ENCODE results near the gene ATP5PD.
"Not testable (repeated sequence)": the region's sequence is repeated elsewhere in the genome, so short reads cannot be mapped to it uniquely, and the experiment has no call there.

Gene ATP5PD

DNA sequence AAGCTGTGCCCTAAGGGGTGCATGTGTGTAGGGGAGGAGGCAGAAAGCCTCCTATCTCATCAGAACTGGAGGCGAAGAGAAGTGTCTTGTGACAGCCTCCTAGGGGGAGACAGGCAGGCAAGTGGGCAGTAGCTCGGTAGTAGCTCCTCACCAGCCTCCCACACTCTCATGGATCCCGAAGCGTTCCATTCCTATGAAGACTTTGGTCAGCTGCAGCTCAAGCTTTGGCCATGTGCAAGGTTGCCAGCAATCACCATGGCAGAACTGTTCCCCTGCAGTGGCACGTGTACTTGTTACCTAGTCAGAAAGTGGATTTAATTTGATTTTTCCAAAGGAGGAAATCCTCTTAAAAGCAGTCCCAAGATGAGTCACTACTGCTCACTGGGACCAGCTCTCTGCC, 27.6 kb downstream of the ATP5PD start:
- FAIRE-seq, result no peak

DNA sequence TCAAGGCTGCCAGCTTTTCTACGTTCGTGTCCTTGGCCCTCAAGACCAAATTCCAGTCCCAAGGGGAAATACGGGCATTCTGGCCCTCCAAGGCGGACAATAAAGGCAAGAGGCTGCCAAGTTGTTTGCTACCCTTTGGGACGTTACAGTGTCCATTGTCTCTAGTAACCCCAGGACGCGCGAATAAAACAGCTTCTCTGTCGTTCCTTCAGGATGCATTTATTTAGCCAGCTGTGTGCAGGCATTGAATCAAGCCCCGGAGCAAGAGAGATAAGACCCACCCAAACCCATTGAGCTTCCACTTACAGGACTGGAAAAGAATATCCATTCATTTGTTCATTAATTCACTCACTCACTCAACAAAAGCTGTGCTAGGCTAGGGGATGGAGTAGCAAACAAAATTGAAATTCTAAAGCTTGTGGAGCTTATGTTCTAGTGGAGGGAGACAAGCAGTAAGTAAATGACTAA, 33.6 kb downstream of the ATP5PD start:
- no peak for FAIRE-seq

DNA sequence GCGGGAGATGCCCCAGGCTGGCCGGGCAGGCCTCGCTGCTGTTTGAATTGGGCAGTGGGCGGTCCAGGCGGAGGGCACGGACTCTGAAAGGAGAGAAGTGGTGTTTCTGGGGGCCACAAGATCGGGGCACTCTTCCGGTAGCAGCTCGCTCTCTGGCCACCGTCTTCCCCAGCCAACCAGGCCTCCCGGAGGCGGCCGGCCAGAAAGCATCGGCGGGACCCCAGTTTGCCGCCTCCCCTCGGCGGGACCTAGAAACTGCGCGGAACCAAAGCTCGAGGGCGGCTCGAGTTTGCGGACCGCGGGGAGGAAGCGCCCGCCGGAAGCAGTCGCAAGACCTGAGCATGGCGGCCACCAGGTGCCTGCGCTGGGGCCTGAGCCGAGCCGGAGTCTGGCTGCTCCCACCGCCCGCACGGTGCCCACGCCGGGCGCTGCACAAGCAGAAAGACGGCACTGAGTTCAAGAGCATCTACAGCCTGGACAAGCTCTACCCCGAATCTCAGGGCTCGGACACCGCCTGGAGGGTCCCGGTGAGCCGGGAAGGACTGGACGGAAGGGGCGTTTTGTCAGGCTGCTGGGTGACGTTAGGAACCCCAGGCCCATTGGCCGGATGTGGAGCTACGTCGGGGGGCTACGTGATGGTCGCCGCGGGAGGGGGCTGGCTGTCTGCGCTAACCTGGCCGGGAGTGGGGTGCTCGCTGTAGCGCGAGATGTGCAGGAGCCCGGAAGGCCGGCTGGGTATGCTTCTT, 34.2 kb downstream of the ATP5PD start, which contains the start of gene MRPL58:
MRPL58 (plus strand) TSS at position 325 of the 746 bp plus-strand sequence; CDS start at position 342, 17 bp downstream.
- FAIRE-seq, result no peak

DNA sequence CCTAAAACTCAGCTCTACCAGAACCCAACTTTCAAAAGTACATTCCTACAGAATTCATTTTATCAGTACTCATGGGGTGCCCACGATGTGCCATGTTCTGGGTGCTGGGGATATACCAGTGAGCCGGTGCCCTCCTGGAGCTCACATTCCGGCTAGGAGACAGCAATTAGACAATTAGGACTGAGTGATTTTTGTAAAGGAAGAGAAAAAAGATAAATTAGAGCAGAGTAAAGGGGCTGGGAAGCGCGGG, 34.7 kb downstream of the ATP5PD start:
- FAIRE-seq, result no peak

DNA sequence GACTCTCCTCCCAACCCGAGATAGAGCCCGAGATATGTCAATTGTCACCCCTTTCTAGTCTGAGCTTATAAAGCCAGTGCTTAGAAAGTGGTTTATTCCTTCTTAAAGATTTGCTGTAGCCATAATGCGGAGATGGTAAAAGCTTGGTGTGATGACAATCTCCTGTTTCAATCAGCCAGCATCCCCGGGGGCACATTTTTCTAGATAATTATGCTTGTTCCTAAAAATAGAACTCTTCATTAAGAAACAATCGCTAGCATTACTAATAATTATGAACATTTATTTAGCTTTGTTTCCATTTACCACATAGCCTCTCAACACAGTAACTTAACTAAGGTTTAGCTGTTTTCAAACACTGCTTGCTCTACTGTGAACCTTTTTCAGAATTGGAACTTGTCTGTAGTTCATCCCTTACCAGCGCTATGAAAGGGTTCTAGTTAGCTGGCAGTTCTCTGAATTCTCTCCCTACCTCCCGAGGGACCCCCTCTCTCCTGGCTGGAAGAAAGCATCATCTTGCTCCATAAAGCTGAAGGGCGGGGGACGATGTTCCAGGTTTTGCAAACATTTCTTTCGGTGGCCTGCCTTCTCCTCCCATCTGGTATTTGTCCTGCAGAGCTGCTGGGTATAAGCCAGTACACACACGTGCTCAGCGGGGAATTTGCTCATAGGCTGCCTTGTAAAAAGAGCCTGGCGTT, 35.2 kb downstream of the ATP5PD start:
- FAIRE-seq, result no peak

DNA sequence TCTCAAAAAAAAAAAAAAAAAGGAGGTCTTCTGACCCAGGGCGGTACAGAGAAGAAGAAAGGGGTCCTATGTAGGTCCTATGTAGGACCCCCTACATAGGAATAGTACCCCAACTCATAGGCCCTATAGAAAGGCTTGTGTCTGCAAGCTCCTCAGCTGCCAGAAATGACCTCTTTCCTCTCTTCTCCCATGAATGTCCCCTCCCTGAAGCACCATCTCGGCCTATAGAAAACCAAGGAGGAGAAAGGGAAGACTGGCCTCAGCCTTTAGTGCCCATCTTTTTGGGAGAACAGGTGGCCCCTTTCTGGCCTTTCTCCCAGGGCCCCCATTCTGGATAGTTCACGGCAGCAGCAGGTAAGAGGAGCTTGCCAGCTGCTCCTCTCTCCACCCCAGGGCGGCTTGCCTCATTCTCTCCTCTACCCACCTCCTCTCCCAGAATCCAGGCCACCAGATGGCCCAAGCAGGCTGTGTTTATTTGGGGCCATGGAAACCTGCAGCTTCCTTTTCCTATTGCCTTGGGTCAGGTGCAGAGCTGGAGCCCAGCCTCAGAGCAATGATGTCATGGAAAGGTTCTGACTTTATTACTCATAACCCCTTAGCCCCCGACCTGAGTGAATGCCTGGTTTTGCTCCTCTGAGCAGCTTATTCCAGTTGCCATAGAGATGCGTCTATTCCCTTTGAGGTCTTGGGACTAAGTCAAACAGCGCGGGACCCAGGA, 35.9 kb downstream of the ATP5PD start:
- no peak for FAIRE-seq

DNA sequence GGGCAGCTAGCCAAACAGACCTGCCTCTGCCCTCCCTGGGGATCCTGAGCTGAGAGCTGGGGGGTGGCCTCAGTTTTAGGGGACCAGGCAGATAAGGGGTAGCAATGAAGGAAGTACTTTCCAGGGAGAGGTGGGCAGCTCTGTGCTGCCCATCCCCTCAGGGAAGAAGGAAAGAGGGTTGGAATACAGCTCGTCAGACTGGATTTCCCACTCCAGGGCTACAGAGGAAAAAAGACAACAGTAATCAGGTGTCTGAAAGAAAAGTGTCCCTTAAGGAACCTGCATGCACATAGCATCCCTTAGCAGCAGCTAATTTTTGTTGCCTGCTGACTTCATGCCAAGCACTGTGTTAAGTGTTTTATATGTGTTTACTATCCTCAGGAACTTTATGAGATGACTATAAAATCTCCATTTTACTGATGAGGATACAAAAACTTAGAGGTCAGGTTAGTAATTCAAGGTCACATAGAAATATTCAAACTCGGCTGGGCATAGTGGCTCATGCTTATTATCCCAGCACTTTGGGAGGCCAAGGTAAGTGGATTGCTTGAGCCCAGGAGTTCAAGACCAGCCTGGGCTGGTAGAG, 37.5 kb downstream of the ATP5PD start:
- no peak for FAIRE-seq

DNA sequence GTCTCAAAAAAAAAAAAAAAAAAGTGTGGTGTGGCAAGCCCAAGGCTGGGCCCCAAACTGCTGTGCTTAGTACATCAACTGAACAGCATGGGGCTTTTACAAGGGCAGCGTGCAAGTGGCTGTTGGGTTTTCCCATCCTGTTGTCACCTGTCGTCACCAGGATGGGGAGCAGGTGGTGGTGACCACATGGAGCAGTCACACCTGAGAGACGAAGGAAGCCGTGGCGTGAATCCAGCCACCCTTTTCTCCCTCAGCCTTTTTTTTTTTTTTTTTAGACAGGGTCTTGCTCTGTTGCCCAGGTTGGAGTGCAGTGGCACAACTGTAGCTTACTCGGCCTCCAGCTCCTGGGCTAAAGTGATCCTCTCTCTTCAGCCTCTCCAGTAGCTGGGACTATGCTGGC, 38.4 kb downstream of the ATP5PD start:
- no peak for FAIRE-seq

DNA sequence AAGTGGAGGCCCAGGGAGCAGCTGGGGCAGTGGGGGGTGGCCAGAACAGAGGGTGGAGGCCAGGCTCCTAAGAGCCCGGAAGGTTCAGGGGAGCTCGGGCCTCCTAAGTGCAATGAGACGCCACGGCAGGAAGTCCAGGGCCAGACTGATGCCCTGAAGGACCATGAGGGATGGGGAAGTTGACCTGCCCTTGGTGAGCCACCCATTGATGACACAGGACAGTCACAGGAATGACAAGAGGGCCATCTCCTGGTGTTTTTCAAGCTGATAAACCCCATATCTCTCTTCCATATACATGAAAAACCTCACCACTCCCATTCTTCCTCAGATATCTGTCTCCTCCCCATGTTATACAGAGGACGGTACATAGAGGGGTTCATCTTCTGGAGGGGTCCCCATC, 40.1 kb downstream of the ATP5PD start:
- FAIRE-seq, result no peak

DNA sequence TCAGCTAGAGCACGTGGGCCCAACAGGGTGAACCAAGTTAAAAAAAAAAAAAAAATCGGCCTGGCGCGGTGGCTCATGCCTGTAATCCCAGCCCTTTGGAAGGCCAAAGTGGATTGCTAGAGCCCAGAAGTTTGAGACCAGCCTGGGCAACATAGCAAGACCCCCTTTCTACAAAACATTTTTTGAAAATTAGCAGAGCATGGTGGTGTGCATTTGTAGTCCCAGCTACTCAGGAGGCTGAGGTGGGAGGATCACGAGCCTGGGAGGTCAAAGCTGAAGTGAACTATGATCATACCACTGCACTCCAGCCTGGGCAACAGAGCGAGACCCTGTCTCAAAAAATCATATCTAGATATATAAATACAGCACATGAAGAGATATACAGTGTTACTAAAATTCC, 40.7 kb downstream of the ATP5PD start:
- FAIRE-seq, result not testable (repeated sequence)

DNA sequence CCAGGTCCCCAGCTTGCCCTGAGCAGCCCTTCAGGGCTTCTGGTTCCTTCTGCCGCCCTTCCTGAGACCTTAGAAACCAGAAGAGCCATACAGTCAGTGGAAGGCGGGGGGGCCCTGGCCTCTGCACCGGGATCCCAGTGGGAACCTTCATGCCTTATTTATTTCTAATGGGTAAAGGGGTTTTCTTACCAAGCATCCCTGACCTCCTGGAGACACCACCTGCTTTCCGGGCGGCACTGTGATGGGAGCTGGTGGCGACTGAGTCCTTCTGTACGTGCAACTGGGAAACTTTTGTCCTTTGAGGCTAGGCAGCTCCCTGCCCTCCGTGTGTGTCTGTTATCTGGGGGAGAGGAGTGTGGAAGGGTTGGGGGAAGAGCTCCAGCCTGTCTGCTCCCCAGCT, 41.5 kb downstream of the ATP5PD start:
- FAIRE-seq, result no peak

DNA sequence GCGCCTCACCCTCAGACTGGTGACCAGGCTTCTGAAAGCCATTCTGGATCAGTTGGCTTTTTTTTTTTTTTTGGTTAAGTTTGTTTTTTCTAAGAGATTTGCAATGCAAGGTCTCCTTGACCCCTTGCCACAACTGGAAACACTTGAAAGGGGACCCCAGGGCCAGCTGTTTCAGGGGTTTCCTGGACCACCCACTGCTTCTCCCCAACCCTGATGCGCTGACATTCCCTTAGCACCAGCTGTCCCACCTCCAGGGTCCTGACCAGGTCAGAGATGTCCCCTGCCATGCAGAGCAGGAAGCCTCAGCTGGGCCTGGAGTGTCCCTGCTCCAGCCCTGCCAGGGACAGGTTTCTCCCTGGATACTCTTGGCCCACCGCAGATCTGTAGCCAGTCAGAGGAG, 42.4 kb downstream of the ATP5PD start:
- FAIRE-seq, result no peak

DNA sequence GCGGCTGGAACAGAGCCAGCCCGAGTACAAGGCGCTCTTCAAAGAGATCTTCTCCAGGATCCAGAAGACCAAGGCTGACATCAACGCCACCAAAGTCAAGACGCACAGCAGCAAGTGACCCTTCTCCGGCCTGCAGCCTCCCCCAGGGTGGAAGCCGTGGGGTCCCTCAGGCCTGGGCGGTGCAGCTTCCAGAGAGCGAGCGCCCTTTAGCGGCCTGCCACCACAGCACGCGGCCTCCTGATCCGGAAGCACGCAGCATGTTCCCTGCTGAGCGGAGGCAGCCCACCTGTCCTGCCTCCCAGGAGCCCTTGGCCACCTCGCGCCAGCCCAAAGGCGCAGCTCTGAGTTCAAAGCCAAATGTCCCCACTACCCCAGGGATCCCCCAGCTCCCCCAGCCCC, 42.8 kb downstream of the ATP5PD start:
- FAIRE-seq, result no peak

DNA sequence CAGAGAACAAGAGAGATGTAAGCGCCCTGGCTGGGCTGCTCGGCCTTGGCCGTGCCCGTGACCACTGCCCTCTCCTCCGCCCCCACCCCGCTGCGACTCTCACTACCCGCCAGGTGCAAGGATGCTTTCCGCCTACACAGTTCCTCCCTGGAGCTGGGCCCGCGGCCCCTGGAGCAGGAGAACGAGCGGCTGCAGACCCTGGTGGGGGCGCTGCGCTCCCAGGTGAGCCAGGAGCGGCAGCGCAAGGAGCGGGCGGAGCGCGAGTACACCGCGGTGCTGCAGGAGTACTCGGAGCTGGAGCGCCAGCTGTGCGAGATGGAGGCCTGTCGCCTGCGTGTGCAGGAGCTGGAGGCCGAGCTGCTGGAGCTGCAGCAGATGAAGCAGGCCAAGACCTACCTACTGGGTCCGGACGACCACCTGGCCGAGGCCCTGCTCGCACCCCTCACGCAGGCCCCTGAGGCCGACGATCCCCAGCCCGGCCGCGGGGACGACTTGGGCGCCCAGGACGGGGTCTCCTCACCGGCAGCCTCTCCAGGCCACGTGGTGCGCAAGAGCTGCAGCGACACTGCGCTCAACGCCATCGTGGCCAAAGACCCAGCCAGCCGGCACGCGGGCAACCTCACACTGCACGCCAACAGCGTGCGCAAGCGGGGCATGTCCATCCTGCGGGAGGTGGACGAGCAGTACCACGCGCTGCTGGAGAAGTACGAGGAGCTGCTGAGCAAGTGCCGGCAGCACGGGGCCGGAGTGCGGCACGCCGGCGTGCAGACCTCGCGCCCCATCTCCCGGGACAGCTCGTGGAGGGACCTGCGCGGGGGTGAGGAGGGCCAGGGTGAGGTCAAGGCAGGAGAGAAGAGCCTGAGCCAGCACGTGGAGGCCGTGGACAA, 43.5 kb downstream of the ATP5PD start:
- FAIRE-seq, result no peak

DNA sequence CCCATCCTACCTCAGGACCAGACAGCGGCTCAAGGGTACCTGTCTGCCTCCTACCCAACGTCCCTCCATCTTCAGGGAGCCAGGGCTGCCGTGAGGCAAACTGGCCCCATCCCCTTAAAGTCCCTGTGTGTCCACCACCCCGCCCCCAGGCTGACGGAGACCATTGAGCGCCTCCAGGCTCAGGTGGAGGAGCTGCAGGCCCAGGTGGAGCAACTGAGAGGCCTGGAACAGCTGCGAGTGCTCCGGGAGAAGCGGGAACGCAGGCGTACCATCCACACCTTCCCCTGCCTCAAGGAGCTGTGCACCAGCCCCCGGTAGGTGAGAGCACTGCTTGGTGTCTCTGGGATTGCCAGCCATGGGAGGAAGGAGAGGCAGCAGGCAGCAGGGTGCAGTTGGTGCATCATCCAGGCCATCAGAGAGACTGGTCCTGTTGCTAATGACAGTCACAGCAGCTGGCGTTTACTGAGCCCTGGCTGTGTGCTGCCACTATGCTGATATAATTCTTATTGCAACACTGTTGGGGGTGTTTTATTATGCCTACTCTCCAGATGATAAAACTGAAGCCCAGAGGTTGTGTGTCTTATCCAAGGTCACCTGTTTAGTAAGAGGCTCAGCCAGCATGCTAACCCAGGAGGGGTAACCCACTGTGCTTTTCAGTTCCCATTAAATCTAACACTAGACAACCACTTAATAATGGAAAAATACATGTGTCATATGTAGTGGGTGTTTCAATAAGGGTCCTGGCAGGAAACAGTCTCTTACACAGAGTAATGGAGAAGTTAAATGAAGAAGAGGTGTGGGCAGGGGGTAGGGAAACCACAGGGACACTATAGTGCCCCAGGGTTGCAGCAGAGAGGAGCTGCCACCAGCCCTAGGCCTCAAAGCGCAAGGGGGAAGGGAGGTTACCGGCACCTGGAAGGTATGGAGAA, 44.6 kb downstream of the ATP5PD start:
- no peak for FAIRE-seq

DNA sequence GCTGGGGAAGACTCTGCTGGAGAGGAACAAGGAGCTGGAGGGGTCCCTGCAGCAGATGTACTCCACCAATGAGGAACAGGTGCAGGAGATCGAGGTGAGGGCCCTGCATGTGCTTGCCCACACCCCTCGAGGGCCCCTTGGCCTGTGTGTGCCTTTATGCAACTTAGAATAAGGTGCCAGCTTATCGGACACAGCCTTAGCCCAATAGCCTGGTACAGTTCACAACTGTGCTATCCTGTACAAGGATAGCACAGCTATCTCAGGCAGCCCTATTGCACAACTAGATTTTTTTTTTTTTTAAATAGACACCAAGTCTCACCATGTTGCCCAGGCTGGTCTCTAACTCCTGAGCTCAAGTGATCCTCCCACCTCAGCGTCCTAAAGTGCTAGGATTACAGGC, 47.2 kb downstream of the ATP5PD start:
- FAIRE-seq, result no peak

DNA sequence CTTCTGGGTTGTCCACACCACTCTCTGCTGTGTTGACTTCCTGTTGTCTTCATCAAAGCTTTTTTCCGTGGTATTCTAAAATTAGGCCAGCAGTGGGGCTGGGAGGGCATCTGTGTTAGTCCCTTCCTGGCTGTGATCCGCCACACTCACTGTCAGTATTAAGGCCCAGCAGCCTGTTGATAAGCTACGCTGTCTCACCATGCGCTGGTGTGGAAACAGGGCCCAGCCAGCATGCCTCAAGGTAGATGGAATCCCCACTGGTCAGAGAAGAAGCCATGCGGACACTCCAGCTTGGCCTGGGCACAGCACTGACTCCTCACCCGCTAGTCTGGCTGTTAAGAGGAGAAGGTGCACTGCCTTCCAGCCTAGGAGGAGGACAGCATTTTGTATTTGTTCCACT, 48.0 kb downstream of the ATP5PD start:
- FAIRE-seq, result no peak

DNA sequence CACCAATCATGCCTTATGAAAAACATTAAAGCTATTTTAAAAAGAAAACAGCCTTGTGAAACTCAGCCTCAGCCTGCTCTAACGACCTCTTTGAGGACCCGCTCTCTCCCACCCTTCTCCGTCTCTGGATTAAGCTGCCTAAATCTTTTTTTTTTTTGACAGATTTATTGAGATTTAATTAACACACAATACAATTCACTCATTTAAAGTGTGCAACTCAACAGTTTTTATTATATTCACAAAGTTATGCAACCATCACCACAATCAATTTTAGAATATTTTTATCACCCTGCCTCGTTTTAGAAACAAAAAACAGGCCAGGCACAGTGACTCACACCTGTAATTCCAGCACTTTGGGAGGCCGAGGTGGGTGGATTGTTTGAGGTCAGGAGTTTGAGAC, 50.9 kb downstream of the ATP5PD start:
- no peak for FAIRE-seq

DNA sequence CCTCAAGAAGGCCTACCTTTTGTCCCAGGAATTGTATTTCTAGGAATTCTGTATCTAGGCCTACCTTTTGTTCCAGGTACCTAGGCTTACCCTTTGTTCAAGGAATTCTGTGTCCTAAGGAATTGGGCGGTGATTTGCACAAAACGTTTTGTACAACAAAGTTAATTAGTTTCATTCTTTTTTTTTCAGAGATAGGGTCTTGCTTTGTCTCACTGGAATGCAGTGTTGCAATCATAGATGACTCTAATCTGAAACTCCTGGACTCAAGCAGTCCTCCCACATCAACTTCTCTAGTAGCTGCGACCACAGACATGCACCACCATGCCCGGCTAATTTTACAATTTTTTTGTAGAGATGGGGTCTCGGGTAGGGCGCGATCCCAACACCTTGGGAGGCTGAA, 52.3 kb downstream of the ATP5PD start:
- FAIRE-seq, result no peak

DNA sequence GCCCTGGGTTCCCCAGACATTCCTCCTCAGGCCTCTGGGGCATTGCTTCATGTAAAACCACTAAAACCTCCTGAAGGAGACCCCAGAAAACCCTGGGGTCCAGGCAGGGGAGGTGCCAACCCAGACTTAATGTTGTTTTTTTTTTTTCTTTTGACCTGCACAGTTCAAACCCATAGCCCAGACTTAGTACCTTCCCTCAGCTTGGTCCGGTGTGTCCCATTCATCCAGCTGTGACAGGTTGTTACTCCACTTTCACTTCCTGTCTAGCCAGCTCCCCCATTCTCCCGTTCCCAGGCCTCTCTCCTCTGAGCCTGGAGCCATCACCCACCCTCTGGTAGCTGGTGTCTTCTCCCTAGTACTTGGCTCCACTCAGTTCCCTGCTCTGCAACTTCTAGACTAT, 54.5 kb downstream of the ATP5PD start:
- FAIRE-seq, result no peak

DNA sequence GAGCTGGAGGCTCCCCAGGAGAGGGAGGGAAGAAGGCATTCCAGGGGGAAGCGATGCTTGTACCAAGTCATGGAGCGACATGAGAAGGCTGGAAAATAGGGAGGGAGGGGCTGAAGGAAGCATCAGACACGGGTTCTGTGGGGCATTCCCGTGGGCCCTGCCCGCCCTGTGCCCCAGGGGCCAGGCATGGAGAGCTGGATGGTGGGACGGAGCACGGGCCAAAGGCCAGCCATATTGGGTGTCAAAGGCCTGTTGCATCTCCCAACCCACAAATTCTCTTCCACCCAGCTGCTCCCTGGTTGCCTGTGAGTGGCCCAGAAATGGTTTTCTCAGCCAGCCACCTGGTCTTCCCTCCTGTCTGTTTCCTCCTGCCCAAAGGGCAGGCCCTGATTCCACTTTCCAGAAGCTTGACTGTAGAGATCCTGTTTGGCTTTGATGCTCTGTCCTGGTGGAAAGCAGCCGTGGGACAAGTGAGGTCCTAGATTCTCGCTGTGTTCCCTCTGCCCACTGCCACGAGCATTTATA, 56.1 kb downstream of the ATP5PD start:
- FAIRE-seq, result no peak

All from TTC549 (cell line).